GM21360 (cell line): ENCODE measurements around the gene BAZ1A.
"Not testable (repeated sequence)": the region's sequence is repeated elsewhere in the genome, so short reads cannot be mapped to it uniquely, and the experiment has no call there.

Source experiments
- ATAC-seq: cut with Tn5 transposase; IDR thresholded peaks from one replicate; pipeline ENCODE4 v1.9.1; 2021; ENCODE audit warnings: mild to moderate bottlenecking, moderate library complexity; ENCODE audit not compliant: unreplicated experiment

Gene BAZ1A

DNA sequence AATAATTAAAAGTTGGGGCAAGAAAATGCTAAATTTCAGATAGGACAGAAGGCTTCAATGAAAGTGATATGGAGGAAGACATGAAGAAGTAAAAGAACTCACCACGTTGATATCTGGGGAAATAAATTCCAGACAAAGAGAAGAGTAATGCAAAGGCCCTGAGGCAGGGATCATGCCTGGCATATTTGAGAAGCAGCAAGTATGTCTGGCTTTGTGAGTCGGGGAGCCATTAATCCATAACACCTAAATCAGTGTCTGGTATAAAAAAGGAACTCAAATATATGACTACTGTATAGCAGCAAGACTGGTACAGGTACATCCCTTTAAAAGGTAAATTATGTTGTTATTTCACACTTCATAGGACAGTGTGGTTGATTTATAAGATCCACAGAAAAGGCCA lies 16.4 kb downstream of the BAZ1A start:
- no peak for ATAC-seq

DNA sequence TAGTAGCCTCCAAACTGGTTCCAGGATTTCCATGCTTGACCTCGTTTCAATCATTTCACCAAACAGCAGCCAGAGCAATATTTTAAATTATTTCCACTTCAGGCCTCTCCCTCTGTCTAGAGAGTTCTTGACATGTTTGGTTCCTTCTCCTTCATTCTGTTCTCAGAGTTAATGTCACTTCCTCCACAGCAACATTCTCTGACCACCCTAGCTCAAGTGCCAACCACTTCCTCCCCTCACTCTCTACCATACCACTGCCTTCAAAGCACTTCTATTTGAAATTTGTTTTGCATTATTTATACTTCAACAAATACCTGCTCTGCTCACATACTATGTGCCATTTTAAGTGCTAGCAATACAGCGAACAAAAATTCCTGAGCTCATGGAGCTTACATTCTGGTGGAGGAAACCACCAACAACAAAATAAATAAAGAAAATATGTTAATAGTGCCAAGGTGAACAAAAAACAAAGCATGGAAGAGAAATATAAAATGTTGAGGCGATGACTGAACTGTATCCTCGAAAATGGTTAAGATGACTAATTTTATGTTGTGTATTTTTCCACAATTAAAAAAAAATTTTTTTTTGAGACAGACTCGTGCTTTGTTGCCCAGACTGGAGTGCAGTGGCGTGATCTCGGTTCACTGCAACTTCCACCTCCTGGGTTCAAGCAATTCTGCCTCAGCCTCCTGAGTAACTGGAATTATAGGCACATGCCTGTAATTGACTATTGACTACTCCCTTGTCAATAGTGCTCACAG lies 17.3 kb downstream of the BAZ1A start:
- no peak for ATAC-seq

DNA sequence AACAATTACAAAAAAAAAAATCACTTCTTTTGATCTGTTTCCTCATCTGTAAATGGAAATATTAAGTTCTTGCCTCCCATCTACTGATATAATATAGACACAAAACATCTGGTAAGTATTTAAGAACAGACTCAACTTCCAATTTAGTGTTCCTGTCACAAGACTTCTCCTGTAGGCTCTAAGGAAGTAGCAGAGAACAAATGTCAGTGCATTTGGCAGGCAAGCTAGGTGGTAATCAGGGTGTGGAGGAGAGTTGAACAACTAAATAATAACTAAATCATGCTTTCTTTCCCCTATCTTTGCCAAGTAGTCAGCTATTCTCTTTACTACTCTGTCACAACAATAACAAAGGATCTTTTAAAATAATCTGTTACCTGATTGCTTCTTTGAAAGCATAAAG lies 22.1 kb downstream of the BAZ1A start:
- no peak for ATAC-seq

DNA sequence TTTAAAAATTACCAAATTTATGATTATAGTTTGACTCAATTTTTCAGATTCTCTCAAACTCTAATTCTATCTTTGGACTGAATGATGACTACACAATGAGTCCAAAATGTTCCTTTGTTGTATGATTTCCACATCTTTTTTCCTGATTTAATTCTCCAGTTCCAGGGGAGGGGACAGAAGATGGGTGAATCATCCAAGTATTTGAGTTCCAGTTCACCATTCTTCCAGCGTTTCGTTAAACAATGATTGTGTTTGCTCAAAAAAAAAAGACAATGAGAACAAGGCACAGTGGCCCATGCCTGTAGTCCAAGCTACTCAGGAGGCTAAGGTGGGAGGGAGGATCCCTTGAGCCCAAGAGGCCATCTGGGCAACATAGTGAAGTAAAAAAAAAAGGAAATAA lies 23.8 kb downstream of the BAZ1A start:
- ATAC-seq = no peak

DNA sequence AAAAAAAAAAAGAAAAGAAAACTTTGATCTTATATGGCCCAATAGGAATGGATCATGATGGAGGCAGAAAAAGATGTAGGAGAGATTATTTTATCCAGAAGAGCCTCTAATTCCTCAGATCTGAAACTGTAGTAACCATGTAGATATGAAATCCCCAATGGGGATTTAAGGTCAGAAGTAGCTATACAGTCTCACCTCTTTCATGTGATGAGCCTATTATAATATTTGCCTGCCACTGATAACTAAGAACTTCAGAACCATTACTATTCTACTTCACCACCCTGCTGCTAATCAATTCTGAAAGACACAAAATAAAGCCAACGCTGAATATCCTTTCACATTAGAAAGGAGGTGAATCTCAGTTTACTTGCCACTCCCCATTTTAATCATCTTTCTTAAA lies 29.3 kb downstream of the BAZ1A start:
- ATAC-seq = no peak

DNA sequence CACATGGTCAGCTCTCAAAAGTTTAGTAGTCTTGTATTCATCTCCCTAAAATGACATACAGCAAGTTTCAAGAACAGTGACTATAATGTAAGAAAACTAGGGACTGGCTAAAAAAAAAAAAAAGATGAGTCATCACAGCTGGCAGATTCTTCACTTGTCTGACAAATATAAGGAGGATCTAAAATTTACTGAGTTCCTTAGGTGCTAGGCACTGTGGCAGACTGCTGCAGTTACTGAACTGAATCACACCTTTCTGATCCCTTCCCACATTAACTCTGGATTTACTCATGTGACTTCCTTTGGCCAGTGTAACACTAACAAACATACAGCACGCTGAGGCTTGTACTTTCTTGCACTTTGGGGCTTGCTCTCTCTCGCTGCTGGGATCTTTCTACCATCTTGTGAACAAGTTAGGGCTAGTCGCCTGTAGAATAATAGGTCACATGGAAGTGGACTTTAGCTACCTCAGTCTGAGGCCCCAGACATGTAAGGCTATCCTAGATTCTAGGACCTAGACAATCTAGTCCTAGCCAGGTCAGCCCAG lies 32.1 kb downstream of the BAZ1A start:
- ATAC-seq = no peak

DNA sequence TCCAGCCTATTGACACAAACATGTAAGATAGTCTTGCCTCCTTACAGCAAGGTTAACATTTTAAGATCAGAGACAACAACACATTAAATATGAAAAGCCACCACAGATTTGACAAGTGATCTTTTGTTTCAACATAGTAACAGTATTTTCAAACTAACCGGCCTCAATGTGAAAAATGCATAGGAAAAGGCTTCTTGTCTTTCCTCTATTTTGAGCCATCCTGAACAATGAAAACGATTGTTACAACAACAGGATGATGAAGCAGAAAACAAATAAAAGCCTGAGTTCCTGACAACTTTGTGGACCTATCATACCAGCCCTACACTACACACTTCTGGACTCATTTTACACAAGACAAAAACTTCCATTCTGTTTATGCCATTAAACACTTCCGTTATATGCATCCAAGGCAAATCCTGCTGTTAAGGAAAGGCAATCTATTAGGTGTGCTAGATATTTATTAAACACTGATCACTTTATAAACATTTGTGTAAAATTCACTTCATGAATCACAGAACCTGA lies 37.3 kb downstream of the BAZ1A start:
- no peak for ATAC-seq

DNA sequence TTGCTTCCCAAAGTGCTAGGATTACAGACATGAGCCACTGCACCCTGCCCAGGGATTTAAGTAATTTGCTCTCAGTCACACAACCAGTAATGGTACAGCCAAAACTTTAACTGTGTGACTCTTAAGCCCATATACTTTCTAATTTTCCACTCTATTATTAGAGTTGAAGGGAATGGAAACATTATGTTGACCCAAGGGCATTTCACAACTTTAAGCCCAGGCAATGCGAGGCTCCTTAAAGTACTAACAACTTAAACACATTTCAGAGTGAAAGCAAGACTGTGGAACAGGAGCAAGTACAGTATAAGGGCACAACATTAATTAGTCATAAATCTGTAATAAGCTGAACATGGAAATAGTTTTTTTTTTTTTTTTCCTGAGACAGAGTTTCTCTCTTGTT lies 39.8 kb downstream of the BAZ1A start:
- no peak for ATAC-seq

DNA sequence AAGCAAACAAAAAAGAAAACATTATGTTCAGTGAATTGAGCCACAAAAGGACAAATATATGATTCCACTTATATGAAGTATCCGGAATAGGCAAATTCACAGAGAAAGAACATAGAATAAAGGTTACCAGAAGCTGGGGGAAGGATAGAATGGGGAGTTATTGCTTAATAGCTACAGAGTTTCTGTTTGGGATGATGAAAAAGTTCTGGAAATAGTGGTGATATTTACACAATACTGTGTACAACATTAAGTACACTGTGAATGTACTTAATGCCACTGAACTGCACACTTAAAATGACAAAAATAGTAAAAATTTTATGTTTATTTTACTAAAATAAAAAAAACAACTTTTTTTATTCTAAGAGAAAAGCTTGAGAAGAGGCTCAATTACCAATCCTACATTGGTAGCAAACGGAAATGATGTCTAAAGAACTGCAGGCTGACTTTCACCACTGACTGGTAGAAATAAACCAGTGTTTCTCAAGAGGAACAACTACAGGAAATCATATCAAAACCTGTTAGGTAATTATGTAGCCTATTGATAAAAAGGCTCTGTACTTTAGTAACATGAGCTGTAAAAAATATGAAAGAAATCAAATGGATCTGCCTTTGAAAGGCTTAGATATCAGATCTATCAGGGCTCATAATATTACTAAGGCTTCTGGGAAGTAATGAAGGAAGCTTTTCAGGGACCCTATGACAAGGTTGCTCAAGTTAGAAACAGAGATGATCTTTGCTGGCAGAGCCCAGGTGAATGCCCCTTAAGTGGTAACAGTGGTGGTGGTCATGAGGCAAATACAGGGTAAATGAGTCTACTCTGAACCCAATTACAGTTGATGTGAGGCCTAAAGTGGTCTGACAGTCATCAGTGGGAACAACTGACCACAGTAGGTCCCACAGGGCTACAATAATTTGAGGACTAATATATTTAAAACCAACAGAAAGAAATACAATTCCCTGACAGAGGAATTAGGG lies 41.3 kb downstream of the BAZ1A start:
- ATAC-seq = no peak

DNA sequence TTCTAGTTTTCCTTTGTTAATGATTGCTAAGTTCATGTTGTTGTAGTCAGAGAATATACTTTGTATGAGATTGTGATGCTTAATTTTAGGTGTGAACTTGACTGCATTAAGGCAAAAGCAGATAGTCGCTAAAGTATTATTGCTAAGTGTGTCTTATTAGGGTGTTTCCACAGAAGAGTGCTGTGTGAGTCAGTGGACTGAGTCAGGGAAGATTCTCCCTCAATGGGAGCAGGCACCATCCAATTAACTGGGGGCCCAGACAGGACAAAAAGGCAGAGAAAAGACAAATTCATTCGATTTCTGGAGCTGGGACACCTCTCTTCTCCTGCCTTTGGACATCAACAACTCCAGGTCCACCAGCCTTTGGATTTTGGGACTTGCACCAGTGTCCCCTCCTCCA lies 48.5 kb downstream of the BAZ1A start:
- ATAC-seq = no peak

DNA sequence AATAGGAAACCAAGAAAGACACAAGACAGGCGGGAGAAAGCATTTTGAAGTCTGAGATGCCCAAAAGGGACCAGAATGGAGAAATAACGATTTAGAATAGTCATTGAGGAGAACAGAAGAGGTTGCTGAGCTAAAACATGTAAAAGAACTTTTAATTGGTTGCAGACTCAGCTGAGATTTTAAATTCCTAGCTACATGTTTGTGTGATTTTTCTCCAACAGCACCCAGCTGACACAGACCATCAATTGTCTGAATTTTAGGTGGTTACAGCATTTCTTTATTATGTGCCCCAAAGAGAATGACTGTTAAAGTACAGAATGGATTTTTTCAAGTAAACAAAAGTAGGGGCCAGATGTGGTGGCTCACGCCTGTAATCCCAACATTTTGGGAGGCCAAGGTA lies 50.3 kb downstream of the BAZ1A start:
- ATAC-seq = no peak

DNA sequence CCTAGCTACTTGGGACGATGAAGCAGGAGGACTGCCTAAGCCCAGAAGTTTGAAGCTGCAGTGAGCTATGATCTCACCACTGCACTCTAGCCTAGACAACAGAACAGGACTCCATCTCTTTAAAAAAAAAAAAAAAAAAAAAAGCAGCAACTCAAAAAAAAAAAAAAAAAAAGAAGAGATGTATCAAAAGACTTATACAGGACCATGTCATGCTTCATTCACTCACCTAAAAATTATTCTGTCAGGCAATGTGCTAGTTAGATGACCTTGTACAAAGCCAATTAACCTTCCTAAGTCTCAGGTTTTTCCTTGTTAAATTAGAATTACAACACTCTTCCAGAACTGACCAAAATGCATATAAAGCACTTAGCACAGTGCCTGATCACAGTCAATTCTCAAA lies 50.9 kb downstream of the BAZ1A start:
- ATAC-seq = no peak

DNA sequence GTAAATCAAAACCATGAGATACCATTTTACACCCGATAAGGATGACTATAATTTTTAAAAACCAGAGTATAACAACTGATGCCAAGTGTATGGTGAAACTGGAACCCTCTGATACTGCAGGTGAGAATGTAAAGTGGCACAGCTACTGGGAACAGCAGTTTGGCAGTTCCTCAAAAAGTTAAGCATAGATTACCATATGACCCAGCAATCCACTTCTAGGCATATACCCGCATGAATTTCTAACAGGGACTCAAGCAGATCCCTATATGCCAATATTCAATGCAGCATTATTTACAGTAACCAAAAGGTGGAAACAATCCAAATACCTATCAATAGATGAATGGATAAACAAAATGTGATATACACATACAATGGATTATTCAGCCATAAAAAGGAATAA lies 57.4 kb downstream of the BAZ1A start:
- ATAC-seq = no peak

DNA sequence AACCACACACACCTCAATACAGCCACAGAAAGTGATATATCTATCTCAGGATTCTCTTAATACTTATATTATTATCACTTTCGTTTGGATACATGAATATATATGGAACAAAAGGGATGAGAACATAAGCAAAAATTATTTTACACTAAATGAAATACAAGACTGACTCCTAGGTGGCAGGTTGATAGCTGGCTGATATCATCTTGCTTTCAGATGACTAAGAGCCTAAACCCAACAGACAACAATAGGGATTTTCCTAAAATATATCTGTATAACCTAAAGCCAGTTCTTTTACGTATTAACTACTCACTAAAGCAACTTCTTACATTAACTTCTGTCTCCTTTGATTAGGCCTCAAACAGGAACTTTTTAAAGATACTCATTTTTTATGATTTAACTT lies 65.1 kb downstream of the BAZ1A start:
- ATAC-seq = no peak

DNA sequence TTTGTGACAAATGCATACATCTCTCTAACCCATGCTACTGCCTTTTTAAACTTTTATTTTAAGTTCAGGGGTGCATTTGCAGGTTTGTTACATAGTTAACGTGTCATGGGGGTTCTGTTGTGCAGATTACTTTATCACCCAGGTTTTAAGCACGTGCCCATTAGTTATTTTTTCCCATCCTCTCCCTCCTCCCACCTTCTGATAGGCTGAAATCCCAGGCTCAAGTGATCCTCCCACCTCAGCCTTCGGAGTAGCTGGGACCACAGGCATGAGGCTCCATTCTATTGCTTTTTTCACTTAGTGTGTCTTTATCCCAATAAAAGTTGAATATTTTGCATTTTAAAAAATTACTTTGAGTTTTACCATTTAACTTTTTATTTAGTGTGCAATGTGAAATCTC lies 68.9 kb downstream of the BAZ1A start:
- ATAC-seq = no peak

DNA sequence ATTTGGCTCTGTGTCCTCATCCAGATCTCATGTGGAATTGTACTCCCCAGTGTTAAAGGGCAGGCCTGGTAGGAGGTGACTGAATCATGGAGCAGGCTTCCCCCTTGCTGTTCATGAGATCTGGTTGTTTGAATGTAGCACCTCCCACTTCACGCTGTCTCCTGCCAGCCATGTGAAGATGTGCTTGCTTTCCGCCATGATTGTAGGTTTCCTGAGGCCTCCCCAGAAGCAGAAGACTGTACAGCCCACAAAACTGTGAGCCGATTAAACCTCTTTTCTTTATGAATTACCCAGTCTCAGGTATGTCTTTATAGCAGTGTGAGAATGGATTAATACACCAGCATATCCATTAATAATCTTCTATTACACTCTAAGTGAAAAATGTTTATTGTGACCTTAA lies 70.2 kb downstream of the BAZ1A start:
- no peak for ATAC-seq

DNA sequence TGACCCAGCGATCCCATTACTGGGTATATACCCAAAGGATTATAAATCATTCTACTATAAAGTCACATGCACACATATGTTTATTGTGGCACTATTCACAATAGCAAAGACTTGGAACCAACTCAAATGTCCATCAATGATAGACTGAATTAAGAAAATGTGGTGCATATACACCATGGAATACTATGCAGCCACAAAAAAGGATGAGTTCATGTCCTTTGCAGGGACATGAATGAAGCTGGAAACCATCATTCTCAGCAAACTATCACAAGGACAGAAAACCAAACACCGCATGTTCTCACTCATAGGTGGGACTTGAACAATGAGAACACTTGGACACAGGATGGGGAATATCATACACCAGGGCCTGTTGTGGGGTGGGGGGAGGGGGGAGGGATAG lies 76.3 kb downstream of the BAZ1A start:
- not testable (repeated sequence) for ATAC-seq

DNA sequence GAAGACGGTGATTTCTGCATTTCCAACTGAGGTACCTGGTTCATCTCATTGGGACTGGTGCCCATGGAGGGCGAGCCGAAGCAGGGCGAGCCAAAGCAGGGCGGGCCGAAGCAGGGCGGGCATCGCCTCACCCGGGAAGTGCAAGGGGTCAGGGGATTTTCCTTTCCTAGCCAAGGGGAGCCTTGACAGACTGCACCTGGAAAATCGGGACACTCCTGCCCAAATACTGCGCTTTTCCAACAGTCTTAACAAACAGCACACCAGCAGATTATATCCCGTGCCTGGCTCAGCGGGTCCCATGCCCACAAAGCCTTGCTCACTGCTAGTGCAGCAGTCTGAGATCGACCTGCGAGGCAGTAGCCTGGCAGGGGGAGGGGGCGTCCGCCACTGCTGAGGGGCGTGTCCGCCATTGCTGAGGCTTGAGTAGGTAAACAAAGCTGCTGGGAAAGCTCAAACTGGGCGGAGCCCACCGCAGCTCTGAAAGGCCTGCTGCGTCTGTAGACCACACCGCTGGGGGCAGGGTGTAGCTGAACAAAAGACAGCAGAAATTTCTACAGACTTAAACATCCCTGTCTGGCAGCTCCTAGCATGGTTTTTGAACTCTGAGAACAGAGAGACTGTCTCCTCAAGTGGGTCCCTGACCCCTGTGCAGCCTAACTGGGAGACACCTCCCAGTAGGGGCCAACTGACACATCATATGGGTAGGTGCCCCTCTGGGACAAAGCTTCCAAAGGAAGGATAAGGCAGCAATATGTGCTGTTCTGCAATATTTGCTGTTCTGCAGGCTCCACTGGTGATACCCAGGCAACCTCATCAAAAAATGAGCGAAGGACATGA lies 77.2 kb downstream of the BAZ1A start:
- no peak for ATAC-seq

DNA sequence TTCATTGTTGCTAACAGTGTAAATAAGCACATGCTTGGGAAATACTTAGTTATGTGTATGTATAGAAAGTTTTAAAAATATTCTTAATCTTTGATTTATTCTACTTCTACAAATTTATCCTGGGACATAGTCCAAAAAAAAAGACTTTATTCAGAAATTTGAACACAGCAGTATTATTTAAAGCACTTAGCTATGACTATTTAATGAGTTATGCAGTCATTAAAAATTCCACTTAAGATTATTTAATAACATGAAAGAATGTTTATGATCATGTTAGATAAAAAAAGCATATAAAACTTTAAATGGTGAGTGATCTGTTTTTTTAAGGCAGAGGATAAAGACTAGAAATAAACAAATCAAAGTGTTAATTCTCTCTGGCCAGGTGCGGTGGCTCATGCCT lies 78.3 kb downstream of the BAZ1A start:
- ATAC-seq = no peak

DNA sequence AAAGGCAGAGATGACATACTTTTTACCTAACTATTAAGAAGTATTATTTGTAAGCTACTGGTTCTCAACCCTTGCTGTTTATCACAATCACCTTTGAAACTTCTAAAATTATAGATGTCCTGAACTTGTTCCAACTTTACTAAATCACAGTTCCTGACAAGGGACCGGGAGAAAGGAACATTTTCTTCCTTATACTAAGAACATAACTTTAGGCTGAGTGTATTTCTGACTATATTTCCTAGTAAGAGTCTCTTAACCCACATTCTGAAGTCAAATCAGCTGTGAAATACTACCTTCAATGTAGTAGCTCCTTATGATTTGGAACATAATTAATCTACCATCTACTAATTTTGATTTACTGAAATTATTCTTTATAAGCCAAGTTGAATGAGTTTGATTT lies 80.2 kb downstream of the BAZ1A start:
- ATAC-seq = no peak

DNA sequence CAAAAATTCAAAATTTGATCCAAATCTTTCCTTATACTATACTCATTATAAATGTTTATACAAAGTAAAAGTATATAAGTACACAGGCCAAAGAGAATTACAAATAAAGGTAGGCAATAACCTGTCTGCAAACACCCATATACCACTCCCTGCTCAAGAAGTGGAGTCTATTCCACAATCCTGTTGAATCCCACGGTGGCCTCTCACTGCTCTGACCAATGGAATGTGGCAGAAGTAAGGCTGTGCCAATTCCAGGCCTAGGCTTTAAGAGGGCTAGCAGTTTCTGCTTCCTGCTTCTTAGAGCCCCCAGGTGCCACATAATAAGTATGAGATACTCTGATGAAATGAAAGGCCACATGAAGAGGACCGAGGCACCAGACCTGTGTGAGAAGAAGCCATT lies 80.9 kb downstream of the BAZ1A start:
- no peak for ATAC-seq
